Hippocampal formation (tissue), 2 donors: ENCODE results near the gene DCAF6.

Experiments
- DNase-seq, 2 donors: peaks; one replicate each; lab custom pipeline; 2025; lab: John Stamatoyannopoulos, UW

Gene DCAF6

GRCh38 chr1:168106274-168106673 is 169.8 kb downstream of the DCAF6 start:
- DNase-seq: no peak

GRCh38 chr1:168110896-168111545 is 174.5 kb downstream of the DCAF6 start:
- no peak for DNase-seq

GRCh38 chr1:168112673-168113305 is 176.3 kb downstream of the DCAF6 start:
- no peak for DNase-seq

GRCh38 chr1:168114845-168115244 is 178.4 kb downstream of the DCAF6 start:
- DNase-seq: no peak

GRCh38 chr1:168116327-168116799 is 179.9 kb downstream of the DCAF6 start:
- no peak for DNase-seq

- no peak for DNase-seq
Observed at GRCh38 chr1:168119750-168120149, 183.3 kb downstream of the DCAF6 start.

- no peak for DNase-seq
Observed at GRCh38 chr1:168121401-168122011, 185.0 kb downstream of the DCAF6 start.

- DNase-seq: no peak
Observed at GRCh38 chr1:168125051-168125450, 188.6 kb downstream of the DCAF6 start.
